Kidney tubule cell (primary cell): ENCODE results near the gene HJURP.

ENCODE experiments used
- DNase-seq: peaks from one replicate; pipeline ENCODE4 v3.0.0-alpha.2; 2018; ENCODE audit warnings: low spot score

HJURP gene

DNA sequence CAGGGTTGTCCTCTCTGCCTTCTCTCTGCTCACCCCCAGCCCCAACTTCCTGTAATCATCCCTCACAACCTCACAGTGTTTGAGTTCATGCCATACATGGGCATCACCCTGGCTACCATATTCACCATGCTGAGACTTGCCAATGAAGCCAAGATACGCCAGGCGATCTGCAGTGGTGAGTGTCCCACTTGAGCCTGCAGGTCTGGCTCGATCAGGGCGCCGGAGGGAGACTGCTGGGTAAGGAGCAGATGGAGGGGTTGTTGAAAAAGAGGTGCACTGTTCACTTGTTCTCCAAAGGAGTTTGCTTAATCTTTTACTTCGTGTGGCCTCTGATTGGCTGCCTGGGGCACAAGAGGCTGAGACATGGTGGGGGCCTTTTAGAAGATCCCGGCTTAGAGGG is 61.6 kb downstream of the HJURP start:
- no peak for DNase-seq

DNA sequence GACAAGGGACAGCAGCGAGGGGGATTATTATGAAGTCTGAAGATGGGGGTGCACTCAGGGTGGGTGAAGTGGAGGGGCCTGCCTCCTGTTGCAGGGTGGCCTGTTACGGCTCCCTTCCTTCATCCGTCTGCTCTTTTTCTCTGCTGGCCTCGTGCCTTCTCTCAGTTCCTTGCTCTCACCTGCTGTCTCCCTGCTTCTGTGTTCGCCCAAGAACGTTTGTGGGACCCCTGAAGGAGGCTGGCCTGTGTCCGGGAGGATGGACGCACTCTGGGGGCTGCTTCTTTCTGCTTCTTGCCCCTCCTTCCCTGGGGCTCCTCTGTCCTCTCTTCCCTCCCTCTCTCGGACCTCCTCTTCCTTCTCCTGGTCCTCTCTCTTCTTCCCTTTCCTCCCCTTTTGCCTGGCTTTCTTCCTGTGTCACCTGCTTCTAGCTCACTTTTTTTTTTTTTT is 62.4 kb downstream of the HJURP start:
- DNase-seq = no peak

DNA sequence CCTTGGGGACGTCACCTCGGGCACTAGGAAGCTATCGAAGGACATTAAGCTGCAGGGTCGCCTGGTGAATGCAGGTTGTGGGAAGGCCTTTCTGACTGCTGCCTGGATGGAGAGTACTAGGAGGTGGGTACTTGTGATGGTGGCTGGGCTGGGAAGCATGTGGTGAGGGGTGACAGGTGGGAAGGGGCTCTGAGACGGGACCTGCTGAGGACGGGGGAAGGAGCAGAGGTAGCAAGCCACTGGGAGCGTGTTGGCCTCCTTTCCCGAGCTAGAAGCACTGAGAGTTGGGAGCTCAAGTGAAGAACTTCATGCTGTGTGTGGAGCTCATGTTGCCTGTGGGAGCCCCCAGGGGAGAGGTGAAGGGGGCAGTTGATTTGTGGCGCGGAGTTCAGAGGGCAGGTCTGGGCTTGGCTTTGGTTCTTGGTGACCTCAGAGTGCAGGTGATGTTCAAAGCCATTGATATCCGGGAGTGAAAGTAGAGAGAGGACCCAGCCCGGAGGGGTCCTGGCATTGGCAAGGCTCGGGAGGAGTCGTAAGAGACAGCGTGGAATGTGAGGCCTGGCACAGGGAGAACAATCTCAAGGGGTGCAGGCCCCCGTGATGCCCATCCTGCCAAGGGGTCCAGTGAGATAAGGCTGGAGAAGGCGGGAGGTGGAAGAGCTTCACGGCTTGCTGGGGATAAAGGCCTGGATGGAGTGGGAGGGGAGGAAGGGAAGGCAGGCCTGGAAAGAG is 63.0 kb downstream of the HJURP start:
- no peak for DNase-seq

DNA sequence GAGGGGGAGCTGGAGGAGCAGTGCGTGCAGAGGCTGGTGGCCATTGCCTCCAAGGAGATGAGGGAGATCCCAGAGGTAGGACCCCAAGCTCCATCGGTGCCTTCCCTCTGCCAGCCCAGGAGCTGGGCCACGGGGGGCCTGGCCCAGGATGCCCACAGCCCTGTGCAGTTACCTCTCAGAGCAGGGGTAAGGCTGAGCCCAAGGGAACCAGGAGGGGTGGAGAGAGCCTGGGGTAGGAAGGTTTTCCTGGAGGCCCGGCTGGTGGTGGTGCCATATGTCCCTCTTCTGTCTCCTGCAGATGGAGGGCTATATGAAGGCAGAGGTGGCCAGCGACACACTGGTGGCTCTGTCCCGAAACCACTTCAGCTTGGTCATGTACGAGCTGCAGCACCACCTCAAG is 64.8 kb downstream of the HJURP start:
- DNase-seq = no peak
